Uterus (tissue), 4 donors: Measurements from ENCODE around the gene LGMN. TPM values are rescaled to one million over a fixed set of nuclear protein-coding genes. Genes with fewer than 3 reads are reported as not detected.
"Not testable (repeated sequence)": the region's sequence is repeated elsewhere in the genome, so short reads cannot be mapped to it uniquely, and the experiment has no call there.

Experiments
- DNase-seq, 2 donors: peaks; one replicate each; pipeline ENCODE4 v3.0.0-alpha.2; 2019 to 2020
- H3K27ac ChIP-seq, 2 donors: fragments of 200-600 bp; sonication (generic); 1 replicate in 1 of 2; 2 replicates in 1 of 2; pipeline ENCODE4 v1.5.1; 2016 to 2018
- H3K27me3 ChIP-seq, 2 donors: fragments of 200-600 bp; sonication (generic); one replicate each; pipeline ENCODE4 v1.5.1; 2018 to 2019; ENCODE audit warnings: control low read depth in 1 of 2
- H3K36me3 ChIP-seq, 2 donors: fragments of 200-600 bp; sonication (generic); one replicate each; pipeline ENCODE4 v1.5.1; 2019; ENCODE audit warnings: control low read depth in 1 of 2
- H3K4me1 ChIP-seq, 2 donors: fragments of 200-600 bp; sonication (generic); one replicate each; pipeline ENCODE4 v1.5.1; 2018 to 2019; ENCODE audit warnings: control low read depth in 1 of 2
- H3K4me3 ChIP-seq, 2 donors: fragments of 200-600 bp; sonication (generic); 1 replicate in 1 of 2; 2 replicates in 1 of 2; pipeline ENCODE4 v1.5.1; 2018 to 2019; ENCODE audit warnings: mild to moderate bottlenecking in 1 of 2
- H3K9me3 ChIP-seq, 2 donors: fragments of 200-600 bp; sonication (generic); one replicate each; pipeline ENCODE4 v1.5.1; 2019; ENCODE audit warnings: control low read depth in 1 of 2
- POLR2A ChIP-seq, 2 donors: fragments of 450-650 bp; IDR thresholded peaks; one replicate each; pipeline ENCODE4 v1.6.1; 2016; ENCODE audit warnings: antibody characterized with exemption in 2 of 2, mild to moderate bottlenecking in 1 of 2, moderate library complexity in 1 of 2
- intact Hi-C: fragments of 100-400 bp; cut with DNase I; formaldehyde crosslinking; loops from one replicate; pipeline ENCODE4 v1.15.1; 2023; ENCODE audit warnings: low total_unique reads
- total RNA-seq, 4 donors: library from RNA; depleted of rRNA in 3 of 4; stranded (reverse); fragments of >200 nt in 3 of 4; gene quantifications; one replicate each; pipeline versions ENCODE4 v1.1.0 to v1.2.4, GENCODE V29; 2014 to 2023
- TF ChIP-seq, protein P1 (sequence below), 4 experiments: fragments of 200-600 bp in 2 of 4; fragments of 450-650 bp in 2 of 4; sonication (generic) in 2 of 4; IDR thresholded peaks; one replicate each; pipeline ENCODE4 v1.5.1; 2016 to 2019; ENCODE audit warnings: antibody characterized with exemption in 4 of 4, mild to moderate bottlenecking in 2 of 4, moderate library complexity in 1 of 4
- donor health status: DM: yes; HTN: yes; CAD: no.

Gene LGMN
- total RNA-seq, 4 donors from 2014 or later, result 13.6 to 91.4 (median 69.1) TPM

GRCh38 chr14:92783813-92784431 lies 35.5 kb upstream of the LGMN start:
- intact Hi-C loops, result no loop called here
- Histone ChIP-seq H3K4me1 (no peaks in the 10 kb centered on the region), H3K27ac (no peak overlapping the region), H3K36me3 (no peaks in the 10 kb centered on the region), H3K9me3 (peaks cover 0 to under 1% of the 10 kb centered on the region in 2 donors), H3K4me3 (no peak overlapping the region), H3K27me3 (no peaks in the 10 kb centered on the region)
- DNase-seq, result peak in 1 of 2 donors; percentile 34
- TF ChIP-seq, protein P1, sequence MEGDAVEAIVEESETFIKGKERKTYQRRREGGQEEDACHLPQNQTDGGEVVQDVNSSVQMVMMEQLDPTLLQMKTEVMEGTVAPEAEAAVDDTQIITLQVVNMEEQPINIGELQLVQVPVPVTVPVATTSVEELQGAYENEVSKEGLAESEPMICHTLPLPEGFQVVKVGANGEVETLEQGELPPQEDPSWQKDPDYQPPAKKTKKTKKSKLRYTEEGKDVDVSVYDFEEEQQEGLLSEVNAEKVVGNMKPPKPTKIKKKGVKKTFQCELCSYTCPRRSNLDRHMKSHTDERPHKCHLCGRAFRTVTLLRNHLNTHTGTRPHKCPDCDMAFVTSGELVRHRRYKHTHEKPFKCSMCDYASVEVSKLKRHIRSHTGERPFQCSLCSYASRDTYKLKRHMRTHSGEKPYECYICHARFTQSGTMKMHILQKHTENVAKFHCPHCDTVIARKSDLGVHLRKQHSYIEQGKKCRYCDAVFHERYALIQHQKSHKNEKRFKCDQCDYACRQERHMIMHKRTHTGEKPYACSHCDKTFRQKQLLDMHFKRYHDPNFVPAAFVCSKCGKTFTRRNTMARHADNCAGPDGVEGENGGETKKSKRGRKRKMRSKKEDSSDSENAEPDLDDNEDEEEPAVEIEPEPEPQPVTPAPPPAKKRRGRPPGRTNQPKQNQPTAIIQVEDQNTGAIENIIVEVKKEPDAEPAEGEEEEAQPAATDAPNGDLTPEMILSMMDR (IDR thresholded peaks at IDR 0.05), result peak; percentile 34 to 67 (median 44)
- TF ChIP-seq POLR2A (IDR thresholded peaks at IDR 0.05), result no peak

DNA sequence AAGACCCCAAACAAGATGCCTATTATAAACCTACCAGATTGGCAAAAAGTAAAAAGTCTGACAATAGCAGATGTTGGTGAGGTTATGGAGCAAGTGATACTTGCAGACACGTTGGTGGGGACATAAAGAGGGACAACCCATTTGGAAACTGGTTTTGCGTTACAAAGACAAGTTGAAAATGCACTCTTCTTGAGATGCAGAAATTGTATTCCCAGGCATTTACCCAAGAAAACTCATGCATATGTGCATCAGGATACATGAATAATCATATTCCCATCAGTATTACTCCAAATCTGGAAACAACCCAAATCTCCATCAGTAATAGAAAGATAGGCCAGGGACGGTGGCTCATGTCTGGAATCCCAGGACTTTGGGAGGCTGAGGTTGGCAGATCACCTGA lies 32.9 kb upstream of the LGMN start:
- no peaks in the 10 kb centered on the region for H3K4me1 ChIP-seq
- H3K4me3 ChIP-seq, result no peak overlapping the region
- H3K27ac ChIP-seq, result no peak overlapping the region
- intact Hi-C loops, result no loop called here
- TF ChIP-seq, protein P1 (IDR thresholded peaks at IDR 0.05), result no peak
- no peak for TF ChIP-seq POLR2A (IDR thresholded peaks at IDR 0.05)
- H3K27me3 ChIP-seq, result no peaks in the 10 kb centered on the region
- H3K36me3 ChIP-seq, result no peaks in the 10 kb centered on the region
- DNase-seq, result no peak
- H3K9me3 ChIP-seq, result no peaks in the 10 kb centered on the region

DNA sequence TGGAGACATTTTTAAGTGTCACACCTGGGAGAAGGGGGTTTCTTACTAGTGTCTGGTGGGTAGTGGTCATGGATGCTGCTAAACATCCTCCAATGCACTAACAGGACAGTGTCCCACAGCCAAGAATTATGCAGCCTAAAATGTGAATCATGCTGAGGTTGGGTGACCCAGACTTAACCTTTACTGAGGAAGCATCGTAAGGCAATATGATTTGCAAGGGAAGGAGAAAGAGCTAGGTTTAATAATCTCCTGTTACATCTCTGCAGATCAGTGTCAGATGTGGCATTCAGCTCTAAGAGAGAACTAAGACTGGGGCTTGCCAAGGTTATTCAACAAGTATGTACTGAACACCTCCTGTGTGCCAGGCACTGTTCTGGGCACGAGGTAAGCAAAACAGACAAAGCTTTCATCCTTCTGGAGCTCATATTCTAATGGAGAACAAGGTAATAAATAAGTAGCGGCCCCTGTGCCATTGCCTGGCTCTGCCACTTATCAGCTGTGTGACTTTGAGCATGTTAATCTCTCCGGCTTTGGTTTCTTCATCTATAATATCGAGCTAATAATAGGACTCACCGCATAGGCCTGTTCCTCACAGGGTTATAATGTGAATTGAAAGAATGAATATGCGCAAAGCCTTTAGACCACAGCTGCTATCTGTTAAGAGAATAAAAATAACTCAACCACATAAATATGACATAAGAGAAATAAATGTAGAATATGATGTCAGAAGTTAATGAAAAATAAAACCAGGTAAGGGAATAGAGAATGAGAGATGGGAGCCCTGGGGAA lies 32.2 kb upstream of the LGMN start:
- no peak for DNase-seq
- no peaks in the 10 kb centered on the region for H3K36me3 ChIP-seq
- no peak overlapping the region for H3K4me3 ChIP-seq
- no peaks in the 10 kb centered on the region for H3K9me3 ChIP-seq
- no peaks in the 10 kb centered on the region for H3K27me3 ChIP-seq
- H3K4me1 ChIP-seq, result no peaks in the 10 kb centered on the region
- no peak overlapping the region for H3K27ac ChIP-seq
- intact Hi-C loops, result no loop called here
- TF ChIP-seq, protein P1 (IDR thresholded peaks at IDR 0.05), result no peak
- TF ChIP-seq POLR2A (IDR thresholded peaks at IDR 0.05), result no peak

GRCh38 chr14:92778868-92779565 lies 30.6 kb upstream of the LGMN start:
- H3K4me3 ChIP-seq, H3K36me3 ChIP-seq, H3K4me1 ChIP-seq, DNase-seq, intact Hi-C loops, H3K27me3 ChIP-seq, H3K9me3 ChIP-seq, H3K27ac ChIP-seq: not testable (repeated sequence)

- H3K27me3 ChIP-seq, intact Hi-C loops, H3K36me3 ChIP-seq, H3K4me3 ChIP-seq, H3K9me3 ChIP-seq, DNase-seq, H3K27ac ChIP-seq, H3K4me1 ChIP-seq: not testable (repeated sequence)
These were observed 26.9 kb upstream of the LGMN start for GRCh38 chr14:92775292-92775691.

GRCh38 chr14:92774572-92774971 lies 26.1 kb upstream of the LGMN start:
- Histone ChIP-seq H3K9me3 (no peaks in the 10 kb centered on the region), H3K36me3 (no peaks in the 10 kb centered on the region), H3K27me3 (no peaks in the 10 kb centered on the region), H3K4me1 (no peaks in the 10 kb centered on the region), H3K27ac (no peak overlapping the region), H3K4me3 (no peak overlapping the region)
- DNase-seq, result no peak
- intact Hi-C loops, result no loop called here
- TF ChIP-seq POLR2A (IDR thresholded peaks at IDR 0.05), result no peak
- TF ChIP-seq, protein P1 (IDR thresholded peaks at IDR 0.05), result no peak
